Measurements from ENCODE around the gene ASXL1.

DNA sequence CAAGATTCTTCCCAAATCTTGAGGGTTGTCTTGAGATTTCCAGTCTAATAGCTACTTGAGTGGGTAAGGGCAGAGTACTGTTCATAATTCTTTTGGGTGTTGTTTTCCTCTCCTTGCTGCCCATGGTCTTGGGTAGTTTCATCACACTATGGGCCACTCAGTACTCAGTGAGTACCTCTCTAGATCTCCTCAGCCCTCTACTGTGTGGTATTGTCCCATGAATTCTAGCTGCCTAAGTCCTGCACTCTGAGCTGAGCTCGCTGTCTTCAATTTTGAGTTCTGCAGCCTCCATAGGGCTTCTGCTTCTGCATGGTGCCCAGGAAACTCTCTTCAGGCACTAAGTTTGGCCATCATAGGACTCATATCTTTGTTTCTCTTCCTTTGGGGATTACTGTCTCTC is 42.3 kb downstream of the ASXL1 start:
- TF ChIP-seq CTCF (conservative IDR thresholded peaks at IDR 0.05; ENCODE audit: low read depth in 2 of 2) (no peak), JUNB (IDR thresholded peaks at IDR 0.05; ENCODE audit: unreplicated experiment) (no peak), CREB1 (CRISPR knock-in tag; IDR thresholded peaks at IDR 0.05; ENCODE audit: low read depth) (no peak), REST (IDR thresholded peaks at IDR 0.05; ENCODE audit: unreplicated experiment) (no peak), POLR2AphosphoS5 (IDR thresholded peaks at IDR 0.05; ENCODE audit: low read depth) (no peak)

All from GM23338 (cell line).